Natural killer cell (primary cell): ENCODE data around the gene SEC23B. TPM values are rescaled to one million over a fixed set of nuclear protein-coding genes. Genes with fewer than 3 reads are reported as not detected.

Source experiments
- ATAC-seq, 3 donors: fragments of 150-1000 bp in 2 of 3; fragments of 200-7000 bp in 1 of 3; cut with Tn5 transposase; 1 replicate in 1 of 3; 2 replicates in 2 of 3; pipeline ENCODE4 v1.10.0; 2021; ENCODE audit warnings: mild to moderate bottlenecking in 2 of 3, moderate library complexity in 2 of 3
- DNase-seq, 2 donors: peaks; one replicate each; pipeline versions ENCODE4 v3.0.0 to v3.0.0-alpha.2; 2013 to 2021; ENCODE audit warnings: mixed read lengths in 1 of 2
- H3K27ac ChIP-seq: one replicate; pipeline ENCODE4 v1.5.1; 2013; ENCODE audit warnings: mild to moderate bottlenecking, low read length
- H3K27me3 ChIP-seq: one replicate; pipeline ENCODE4 v1.6.1; 2013; ENCODE audit warnings: low read length; ENCODE audit not compliant: control insufficient read depth, insufficient read depth
- H3K36me3 ChIP-seq: one replicate; pipeline ENCODE4 v1.6.1; 2013; ENCODE audit warnings: low read length; ENCODE audit not compliant: control insufficient read depth, insufficient read depth
- H3K4me1 ChIP-seq: one replicate; pipeline ENCODE4 v1.6.1; 2013; ENCODE audit warnings: low read length; ENCODE audit not compliant: control insufficient read depth, insufficient read depth
- H3K4me3 ChIP-seq: one replicate; pipeline ENCODE4 v1.5.1; 2013; ENCODE audit warnings: low read length
- H3K9me3 ChIP-seq: one replicate; pipeline ENCODE4 v1.6.1; 2013; ENCODE audit warnings: low read length; ENCODE audit not compliant: control insufficient read depth, insufficient read depth
- H3K27ac Mint-ChIP-seq, 2 donors: one replicate each; pipeline ENCODE4 v1.8.0; 2022; ENCODE audit warnings: mild to moderate bottlenecking in 2 of 2, mixed read lengths in 2 of 2, moderate library complexity in 1 of 2
- H3K27me3 Mint-ChIP-seq, 2 donors: one replicate each; pipeline ENCODE4 v1.8.0; 2022; ENCODE audit warnings: low read depth in 2 of 2, mixed read lengths in 2 of 2
- H3K36me3 Mint-ChIP-seq: one replicate; pipeline ENCODE4 v1.8.0; 2022; ENCODE audit warnings: mixed read lengths
- H3K4me1 Mint-ChIP-seq, 2 donors: one replicate each; pipeline ENCODE4 v1.8.0; 2022; ENCODE audit warnings: mixed read lengths in 2 of 2
- H3K4me3 Mint-ChIP-seq: one replicate; pipeline ENCODE4 v1.8.0; 2022; ENCODE audit warnings: mild to moderate bottlenecking, moderate library complexity, mixed read lengths
- H3K9me3 Mint-ChIP-seq, 2 donors: one replicate each; pipeline ENCODE4 v1.8.0; 2022; ENCODE audit warnings: mixed read lengths in 2 of 2
- WGBS: methylation state at CpG from one replicate; pipeline ENCODE4 v1.1.7; 2013; ENCODE audit warnings: missing lambda C conversion rate; ENCODE audit not compliant: insufficient coverage; 5-methylcytosine and 5-hydroxymethylcytosine counted together
- intact Hi-C: fragments of 100-400 bp; cut with micrococcal nuclease; formaldehyde crosslinking; loops from one replicate; pipeline ENCODE4 v1.14.2; 2022
- total RNA-seq, 4 donors: library from RNA; stranded (reverse); fragments of 120-200 nt in 1 of 4; gene quantifications; one replicate each; pipeline versions ENCODE4 v1.2.3 to v1.2.4, GENCODE V29; 2013 to 2022
- TF ChIP-seq, protein P1 (sequence below): fragments of 200-600 bp; IDR thresholded peaks from one replicate; pipeline ENCODE4 v1.8.0; 2022; ENCODE audit warnings: antibody characterized with exemption

Gene SEC23B
- total RNA-seq, 3 donors from 2014 or later (not counting 1 experiment from before 2014, with no cell fraction given): 58.2 to 68.8 (median 63.9) TPM

DNA sequence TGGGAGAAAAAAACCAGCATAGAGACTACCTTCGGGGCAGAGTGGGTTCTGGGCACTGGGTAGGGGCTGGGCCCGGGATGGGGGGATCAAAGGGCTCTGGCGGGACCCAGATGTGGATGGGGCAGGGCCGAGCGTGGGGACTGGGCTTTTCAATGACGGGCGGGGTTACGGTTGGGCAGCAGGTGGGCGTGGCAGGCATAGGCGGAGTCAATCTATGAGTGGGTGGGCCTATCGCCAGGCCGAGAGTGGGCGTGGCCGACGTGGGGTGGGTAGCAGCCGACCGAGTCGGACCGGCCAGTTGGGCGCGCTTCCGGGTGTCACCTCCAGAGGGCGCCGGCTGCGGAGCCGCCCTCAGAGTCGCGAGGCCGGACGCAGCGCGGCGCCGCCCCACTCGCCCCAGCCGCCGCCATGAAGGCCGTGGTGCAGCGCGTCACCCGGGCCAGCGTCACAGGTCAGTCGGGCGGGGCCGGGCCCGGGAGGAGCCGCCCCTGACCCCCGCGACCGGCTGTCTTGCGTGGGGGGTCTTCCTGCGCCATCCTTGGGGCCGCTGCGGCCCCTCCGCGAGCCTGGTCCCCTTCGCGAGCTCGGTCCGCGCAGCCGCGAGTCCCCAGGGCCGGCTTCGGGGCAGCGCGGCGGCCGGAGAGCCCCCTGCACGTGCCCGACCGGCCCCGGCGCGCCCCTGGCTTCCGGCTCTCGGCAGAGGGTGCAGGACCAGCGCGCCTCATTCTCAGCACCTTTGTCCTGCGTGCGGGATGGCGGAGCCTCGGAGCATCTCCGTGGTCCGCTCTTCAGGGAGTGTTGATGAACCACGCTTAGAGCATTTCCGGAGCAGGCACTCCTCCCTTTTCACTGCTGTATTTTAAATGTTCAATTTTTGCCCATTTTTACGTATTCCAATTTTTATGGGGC, 80.2 kb downstream of the SEC23B start, which contains the start of gene DTD1:
Gene DTD1, plus strand, starts transcription at position 390 of the 909 bp plus-strand sequence. Its CDS starts 19 bp downstream, at position 409.
- Histone ChIP-seq H3K4me3 (peak within 1 kb of the TSS; percentile 71), H3K36me3 (no peaks in the 10 kb centered on the region), H3K27ac (peak within 1 kb of the TSS; percentile 54), H3K4me1 (peaks cover 14% of the 10 kb centered on the region), H3K9me3 (no peaks in the 10 kb centered on the region), H3K27me3 (no peaks in the 10 kb centered on the region)
- Mint-ChIP-seq H3K4me3 (peak within 1 kb of the TSS; percentile 90), H3K36me3 (no peaks in the 10 kb centered on the region), H3K4me1 (peaks cover 25 to 26% of the 10 kb centered on the region in 2 donors), H3K27ac (peak within 1 kb of the TSS; percentile 84 to 87), H3K27me3 (peaks cover 0 to 6% of the 10 kb centered on the region in 2 donors), H3K9me3 (no peaks in the 10 kb centered on the region)
- TF ChIP-seq, protein P1, sequence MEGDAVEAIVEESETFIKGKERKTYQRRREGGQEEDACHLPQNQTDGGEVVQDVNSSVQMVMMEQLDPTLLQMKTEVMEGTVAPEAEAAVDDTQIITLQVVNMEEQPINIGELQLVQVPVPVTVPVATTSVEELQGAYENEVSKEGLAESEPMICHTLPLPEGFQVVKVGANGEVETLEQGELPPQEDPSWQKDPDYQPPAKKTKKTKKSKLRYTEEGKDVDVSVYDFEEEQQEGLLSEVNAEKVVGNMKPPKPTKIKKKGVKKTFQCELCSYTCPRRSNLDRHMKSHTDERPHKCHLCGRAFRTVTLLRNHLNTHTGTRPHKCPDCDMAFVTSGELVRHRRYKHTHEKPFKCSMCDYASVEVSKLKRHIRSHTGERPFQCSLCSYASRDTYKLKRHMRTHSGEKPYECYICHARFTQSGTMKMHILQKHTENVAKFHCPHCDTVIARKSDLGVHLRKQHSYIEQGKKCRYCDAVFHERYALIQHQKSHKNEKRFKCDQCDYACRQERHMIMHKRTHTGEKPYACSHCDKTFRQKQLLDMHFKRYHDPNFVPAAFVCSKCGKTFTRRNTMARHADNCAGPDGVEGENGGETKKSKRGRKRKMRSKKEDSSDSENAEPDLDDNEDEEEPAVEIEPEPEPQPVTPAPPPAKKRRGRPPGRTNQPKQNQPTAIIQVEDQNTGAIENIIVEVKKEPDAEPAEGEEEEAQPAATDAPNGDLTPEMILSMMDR: peak; percentile 65
- intact Hi-C loops: loop anchor here (1.0 to 5.0 kb wide), 3 partner anchors 21 to 121 kb away; partner anchors contain the start of genes DZANK1, POLR3F, SEC23B and SMIM26
- ATAC-seq (peak; percentile 87 to 95 (median 88)), DNase-seq (peak; percentile 85 to 86)
- under 1% methylated on average over 88 of the region's 88 CpGs for WGBS

DNA sequence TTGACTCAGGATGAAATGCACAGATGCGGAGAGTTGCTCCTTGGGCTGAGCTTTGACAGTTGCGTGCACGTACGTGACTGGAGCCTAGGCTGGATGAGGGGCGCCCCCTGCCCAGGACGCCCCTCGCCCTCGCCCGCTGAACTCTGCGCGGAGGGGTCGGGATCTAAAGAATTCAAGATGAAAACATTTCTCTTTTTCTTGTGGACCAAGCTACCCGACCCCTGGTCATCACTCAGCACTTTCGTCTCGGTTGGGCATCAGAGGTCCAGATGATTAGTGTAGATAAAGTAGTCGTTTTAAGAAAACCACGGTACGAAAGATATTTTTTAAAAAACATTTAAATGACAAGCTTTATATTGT, 80.8 kb downstream of the SEC23B start:
- H3K27me3 Mint-ChIP-seq: peaks cover 0 to 6% of the 10 kb centered on the region in 2 donors
- 4% methylated on average over 15 of the region's 18 CpGs for WGBS
- Histone ChIP-seq H3K9me3 (no peaks in the 10 kb centered on the region), H3K4me3 (peak overlapping the region; percentile 71), H3K27me3 (no peaks in the 10 kb centered on the region), H3K36me3 (no peaks in the 10 kb centered on the region), H3K27ac (peak overlapping the region; percentile 53), H3K4me1 (peaks cover 14% of the 10 kb centered on the region)
- H3K4me3 Mint-ChIP-seq: peak overlapping the region; percentile 90
- H3K27ac Mint-ChIP-seq: peak overlapping the region; percentile 84 to 87
- no peak for ATAC-seq
- no peak for DNase-seq
- intact Hi-C loops: loop anchor here (1.0 to 5.0 kb wide), 3 partner anchors 21 to 121 kb away; partner anchors contain the start of genes DZANK1, POLR3F, SEC23B and SMIM26
- TF ChIP-seq, protein P1: no peak
- peaks cover 25 to 26% of the 10 kb centered on the region in 2 donors for H3K4me1 Mint-ChIP-seq
- H3K9me3 Mint-ChIP-seq: no peaks in the 10 kb centered on the region
- H3K36me3 Mint-ChIP-seq: no peaks in the 10 kb centered on the region

DNA sequence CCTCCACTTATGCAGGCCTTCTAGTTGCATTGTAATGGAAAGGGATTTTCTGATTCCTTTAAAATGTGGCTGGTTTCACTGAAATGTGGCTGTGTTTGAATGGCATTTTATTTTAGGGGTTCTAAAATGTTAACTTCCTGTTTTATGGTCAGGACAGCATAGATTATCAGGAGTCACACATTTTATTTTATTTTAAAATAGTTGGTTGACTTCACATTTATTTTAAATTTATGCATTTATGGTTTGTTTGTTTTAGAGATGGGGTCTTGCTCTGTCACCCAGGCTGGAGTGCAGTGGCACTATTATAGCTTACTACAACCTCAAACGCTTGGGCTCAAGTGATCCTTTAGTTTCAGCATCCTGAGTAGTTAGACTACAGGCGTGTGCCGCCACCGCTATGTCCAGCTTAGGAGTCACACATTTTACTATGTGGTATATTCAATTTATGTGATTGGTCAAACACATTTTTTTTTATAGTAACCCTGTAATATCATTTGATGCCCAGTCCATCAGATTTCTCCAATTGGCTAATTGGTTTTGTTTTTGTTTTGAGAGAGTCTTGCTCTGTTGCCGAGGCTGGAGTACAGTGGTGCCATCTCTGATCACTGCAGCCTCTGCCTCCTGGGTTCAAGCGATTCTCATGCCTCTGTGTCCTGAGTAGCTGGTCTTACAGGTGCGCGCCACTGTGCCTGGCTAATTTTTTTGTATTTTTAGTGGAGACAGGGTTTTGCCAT, 82.4 kb downstream of the SEC23B start:
- ATAC-seq: no peak
- intact Hi-C loops: loop anchor here (5.0 kb wide), 2 partner anchors 83 to 123 kb away; partner anchors contain the start of genes DZANK1, POLR3F and SEC23B

More for the DNA sequence above, 82.4 kb downstream of the SEC23B start:
- H3K36me3 ChIP-seq: peaks cover 2% of the 10 kb centered on the region
- Mint-ChIP-seq H3K27me3 (no peaks in the 10 kb centered on the region), H3K9me3 (no peaks in the 10 kb centered on the region), H3K27ac (peak overlapping the region; percentile 84 to 87), H3K4me1 (peaks cover 25 to 26% of the 10 kb centered on the region in 2 donors), H3K36me3 (no peaks in the 10 kb centered on the region), H3K4me3 (peak overlapping the region; percentile 90)
- H3K27me3 ChIP-seq: no peaks in the 10 kb centered on the region
- no peak overlapping the region for H3K4me3 ChIP-seq
- H3K27ac ChIP-seq: no peak overlapping the region
- peak in 1 of 2 donors; percentile 9 for DNase-seq
- H3K9me3 ChIP-seq: no peaks in the 10 kb centered on the region
- 81% methylated on average over 5 of the region's 8 CpGs for WGBS
- peaks cover 14% of the 10 kb centered on the region for H3K4me1 ChIP-seq
- TF ChIP-seq, protein P1: no peak
